Mucosa of gallbladder (tissue), 1 donor: ENCODE measurements around the gene KLF5. TPM values are rescaled to one million over a fixed set of nuclear protein-coding genes. Genes with fewer than 3 reads are reported as not detected.
"Not testable (repeated sequence)": the region's sequence is repeated elsewhere in the genome, so short reads cannot be mapped to it uniquely, and the experiment has no call there.

ENCODE experiments used
- DNase-seq: peaks from one replicate; pipeline ENCODE4 v3.0.0-alpha.2; 2020; ENCODE audit warnings: low spot score
- total RNA-seq: library from RNA; stranded (reverse); gene quantifications from one replicate; pipeline ENCODE4 v1.2.1, GENCODE V29; 2021
- donor health status: DM: no; HTN: no; CAD: no.

KLF5 gene
- total RNA-seq = 164 TPM

GRCh38 chr13:73058736-73059459 lies at the start of gene KLF5:
TSS of gene KLF5 (plus strand) at chr13:73059005. CDS start at chr13:73059328, 323 bp downstream.
- peak; percentile 97 for DNase-seq

- no peak for DNase-seq
These were observed 47.1 kb upstream of the KLF5 start for GRCh38 chr13:73011751-73012150.

DNA sequence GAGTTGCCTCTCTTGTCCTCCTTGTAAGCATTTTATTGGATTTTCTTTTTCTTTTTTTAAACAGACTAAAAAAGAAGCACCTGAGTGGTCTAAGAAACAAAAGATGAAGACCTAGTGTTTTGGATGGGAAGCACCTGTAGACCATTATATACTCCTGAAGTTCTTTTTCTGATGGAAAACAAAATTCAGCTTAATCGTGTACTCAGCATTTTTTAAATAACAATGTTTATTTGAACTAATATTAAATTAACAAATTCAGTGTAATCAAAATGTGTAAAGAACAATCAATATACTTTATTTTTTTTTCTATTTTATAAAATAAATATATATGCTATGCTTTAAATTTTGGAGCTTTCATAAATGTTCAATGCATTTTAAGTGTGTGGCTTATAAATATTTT lies 43.0 kb upstream of the KLF5 start:
- no peak for DNase-seq

DNA sequence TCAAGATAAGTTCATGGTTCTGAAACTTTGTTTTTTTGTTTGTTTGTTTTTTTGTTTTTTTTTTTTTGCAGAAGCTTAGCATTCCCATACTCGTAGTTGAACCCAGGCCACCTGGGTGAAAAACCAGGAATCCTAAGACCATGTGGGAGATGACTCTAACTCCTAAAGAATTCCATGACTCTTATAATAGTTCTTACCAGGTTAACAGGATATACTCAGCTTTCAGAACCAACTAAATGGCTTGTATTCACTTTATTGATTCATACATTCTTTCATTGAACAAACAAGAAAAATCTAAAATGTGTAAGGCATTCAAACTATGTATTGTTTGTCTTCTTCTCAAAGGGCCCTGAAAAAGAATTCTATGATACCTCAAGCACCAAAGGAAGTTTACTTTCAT lies 40.5 kb upstream of the KLF5 start:
- DNase-seq = no peak

- DNase-seq = no peak
These were observed 33.4 kb upstream of the KLF5 start for GRCh38 chr13:73025217-73026012.

DNA sequence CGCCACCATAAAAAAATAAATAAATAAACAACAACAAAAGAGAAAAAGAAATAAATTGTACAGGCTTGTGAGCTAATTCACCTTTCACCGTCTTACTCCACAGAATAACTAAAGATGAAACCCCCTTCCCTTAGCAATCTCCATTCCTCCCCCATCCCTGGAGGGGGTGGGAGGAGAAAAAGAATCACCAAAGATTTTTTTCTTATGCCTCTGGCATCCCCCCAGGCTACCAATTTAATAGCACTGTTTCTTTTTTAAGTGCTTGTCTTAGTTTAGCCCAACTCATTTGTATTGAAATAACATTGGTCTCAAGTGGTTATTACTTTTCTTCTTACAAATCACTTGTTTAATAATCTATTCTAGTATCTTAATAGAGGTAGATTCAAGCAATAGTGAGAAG lies 23.9 kb upstream of the KLF5 start:
- DNase-seq = no peak

DNA sequence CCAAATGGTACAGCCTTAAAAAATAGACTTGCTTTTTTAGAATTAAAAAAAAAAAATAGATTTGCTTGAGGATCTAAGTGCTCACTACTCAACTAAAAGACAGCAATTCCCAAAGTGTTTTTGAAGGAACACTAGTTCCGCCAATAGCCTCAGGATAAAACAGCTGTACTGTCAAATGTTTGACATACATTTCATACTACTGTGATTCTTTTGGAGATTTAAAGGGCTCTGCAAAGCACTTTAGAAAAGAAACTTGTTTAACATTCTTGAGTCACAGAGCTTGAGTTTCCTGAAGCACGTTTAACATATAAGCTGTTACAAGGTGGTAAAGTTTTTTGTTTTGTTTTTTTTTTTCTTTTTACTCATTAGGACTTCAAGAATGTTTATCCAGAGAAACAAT lies 23.1 kb upstream of the KLF5 start:
- DNase-seq = no peak

DNA sequence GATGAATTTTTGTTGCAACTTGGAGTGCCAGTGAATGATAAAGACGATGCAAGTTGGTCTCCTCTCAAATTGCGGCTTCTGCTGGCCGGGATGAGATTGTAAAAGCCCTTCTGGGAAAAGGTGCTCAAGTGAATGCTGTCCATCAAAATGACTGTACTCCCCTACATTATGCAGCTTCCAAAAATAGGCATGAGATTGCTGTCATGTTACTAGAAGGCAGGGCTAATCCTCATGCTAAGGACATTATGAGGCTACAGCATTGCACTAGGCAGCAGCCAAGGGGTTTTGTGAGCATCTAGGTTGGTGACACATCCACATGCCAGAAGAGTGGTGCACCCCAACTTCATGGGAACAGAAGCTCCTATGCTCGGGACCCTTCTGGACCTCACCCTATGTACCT lies 22.2 kb upstream of the KLF5 start:
- DNase-seq = no peak

- DNase-seq = no peak
These were observed 20.7 kb upstream of the KLF5 start for GRCh38 chr13:73038064-73038463.

DNA sequence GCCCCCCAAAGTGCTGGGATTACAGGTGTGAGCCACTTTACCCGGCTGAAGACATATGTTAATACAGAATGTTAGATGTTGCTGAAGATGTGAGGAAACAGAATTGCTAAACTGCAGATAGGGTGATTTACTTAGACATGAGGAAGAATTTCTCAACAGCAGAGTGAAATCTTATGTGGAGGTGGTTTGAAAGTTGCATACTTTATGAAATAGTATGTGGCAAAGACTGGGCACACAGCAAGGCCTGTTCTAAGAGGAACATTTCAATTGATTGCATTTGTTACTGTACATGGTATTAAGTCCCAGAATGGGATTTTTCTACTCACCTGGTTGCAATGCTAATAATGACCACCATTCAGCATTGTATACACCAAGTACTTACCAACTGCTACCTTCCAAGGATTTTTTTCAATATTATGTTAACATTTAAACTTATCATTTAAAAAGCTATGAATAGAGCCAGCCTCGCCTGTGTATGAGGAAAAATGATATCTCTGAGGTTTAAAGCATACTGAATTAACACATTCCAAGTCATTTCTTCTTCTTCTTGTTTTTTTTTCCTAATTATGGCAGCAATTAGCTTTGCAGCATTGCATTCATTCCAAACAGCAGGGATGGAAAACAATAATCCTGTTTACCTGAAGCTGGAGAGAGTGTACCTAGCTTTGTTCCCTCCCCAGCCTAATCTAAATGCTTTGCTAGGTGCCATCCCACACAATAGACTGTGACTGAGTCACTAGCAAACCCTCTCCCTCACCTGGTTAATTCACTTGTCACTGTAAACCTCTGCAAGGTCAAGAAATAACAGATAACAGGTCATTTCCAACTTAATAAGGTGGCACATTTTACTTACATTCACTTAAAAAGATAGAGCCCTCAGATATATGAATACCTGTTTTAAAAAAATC lies 19.4 kb upstream of the KLF5 start:
- no peak for DNase-seq

DNA sequence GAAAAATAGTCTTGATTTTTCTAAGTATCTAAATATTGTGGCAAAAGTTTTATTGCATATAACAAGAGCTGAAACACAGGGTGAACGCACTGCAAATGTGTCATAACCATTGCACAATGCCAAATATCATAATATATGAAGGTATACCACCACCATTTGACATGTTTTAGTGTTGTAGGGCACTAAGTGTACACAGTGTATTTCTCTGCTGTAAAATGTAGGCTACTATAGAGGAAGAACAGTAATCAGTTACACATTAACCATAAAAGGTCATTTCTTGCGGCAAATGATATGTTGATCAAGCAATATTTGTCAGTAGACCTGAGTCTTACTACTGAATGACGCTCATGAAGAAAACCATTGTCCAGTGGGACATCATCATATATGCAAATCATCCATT lies 18.3 kb upstream of the KLF5 start:
- no peak for DNase-seq

DNA sequence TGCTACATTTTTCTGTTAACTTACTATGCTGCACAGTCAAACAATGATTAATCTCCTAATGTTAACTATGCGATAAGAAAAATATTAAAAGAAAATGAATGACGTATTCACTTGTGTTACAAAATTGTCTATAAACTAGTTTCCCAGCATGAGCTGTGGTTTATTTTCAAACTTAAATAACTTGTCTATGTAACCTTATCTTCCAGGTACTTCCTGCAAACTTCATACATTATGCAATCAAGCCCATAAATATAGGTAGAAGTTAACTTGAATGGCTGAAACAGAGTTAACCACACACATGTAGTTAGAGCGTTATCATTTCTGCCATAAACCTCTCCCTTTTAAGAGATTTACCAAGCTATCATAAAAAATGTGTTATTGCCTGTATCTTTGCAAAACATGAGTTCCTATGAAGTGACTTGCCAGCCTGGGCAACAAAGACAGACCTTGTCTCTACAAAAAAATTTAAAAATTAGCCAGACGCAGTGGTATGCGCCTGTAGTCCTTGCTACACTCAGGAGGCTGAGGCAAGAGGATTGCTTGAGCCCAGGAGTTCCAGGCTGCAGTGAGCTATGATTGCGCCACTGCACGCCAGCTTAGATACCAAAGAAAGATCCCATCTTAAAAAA lies 17.7 kb upstream of the KLF5 start:
- DNase-seq = no peak

GRCh38 chr13:73045031-73045430 lies 13.8 kb upstream of the KLF5 start:
- DNase-seq = no peak

- not testable (repeated sequence) for DNase-seq
These were observed 10.2 kb upstream of the KLF5 start for GRCh38 chr13:73048615-73049014.

- DNase-seq = no peak
These were observed 4.1 kb upstream of the KLF5 start for GRCh38 chr13:73054712-73055111.

GRCh38 chr13:73055813-73056564 lies 2.8 kb upstream of the KLF5 start:
- DNase-seq = no peak

DNA sequence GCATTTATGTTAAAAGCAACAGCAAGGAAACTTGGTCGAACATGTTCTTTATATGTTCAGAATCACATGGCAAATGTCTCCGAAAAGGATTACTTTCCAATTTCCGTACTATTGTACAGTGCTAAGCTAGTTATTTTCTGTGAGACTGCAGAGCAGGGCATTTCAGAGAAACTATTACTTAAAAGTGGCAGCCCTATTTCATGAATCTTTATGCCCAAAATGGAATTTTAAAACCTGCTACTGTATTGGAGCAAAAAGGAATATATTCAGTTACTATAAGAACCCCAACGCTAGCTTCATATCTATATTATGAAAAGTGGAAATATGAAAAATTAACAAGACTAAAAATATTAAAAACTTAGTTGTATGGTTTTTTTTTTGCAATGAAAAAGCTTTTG lies 2.2 kb upstream of the KLF5 start:
- no peak for DNase-seq

DNA sequence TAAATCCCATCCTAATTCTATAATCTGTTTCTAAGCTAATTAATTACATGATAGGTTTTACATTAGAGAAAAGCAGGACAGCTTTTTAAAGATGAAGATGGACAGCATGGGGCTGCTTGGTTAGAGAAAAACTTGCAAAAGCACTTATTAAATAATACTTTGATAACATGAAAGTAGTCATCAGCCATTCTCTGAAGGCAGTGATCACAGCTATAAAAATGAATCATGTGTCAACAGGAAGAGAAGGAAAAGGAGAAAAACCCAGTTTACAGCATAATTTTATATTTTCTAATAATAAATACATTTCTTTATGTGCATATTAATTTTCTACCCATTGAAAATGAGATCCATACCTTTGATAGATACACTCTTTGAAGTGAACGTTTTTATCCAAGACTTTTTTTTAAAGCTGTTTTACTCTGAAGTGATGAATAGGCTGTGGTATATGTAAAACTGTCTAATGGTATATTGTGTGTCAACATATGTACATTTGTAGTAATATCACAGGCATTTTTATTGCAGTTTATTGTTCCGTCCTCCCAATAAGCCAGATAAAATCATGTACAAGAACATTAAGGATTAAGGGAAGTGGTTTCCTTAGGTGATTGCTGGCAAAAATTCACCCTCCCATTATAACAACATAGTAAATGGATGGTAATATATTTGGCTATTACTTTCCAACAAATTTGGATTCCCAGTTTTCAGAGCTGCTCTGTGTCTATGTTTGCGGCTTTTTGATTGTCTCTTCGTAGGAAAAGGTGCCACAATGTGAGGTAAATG lies 1.3 kb upstream of the KLF5 start:
- DNase-seq = no peak

GRCh38 chr13:73058064-73058313 lies 816 bp upstream of the KLF5 start:
- no peak for DNase-seq

GRCh38 chr13:73058432-73058735 lies 421 bp upstream of the KLF5 start:
- no peak for DNase-seq
